Fibroblast of peridontal ligament (primary cell): ENCODE measurements around the gene CNPY1.
A peak's percentile ranks its signal among the peaks of the same experiment; 100 is the strongest.

Source experiments
- DNase-seq: peaks from one replicate; pipeline ENCODE4 v3.0.0-alpha.2; 2010; ENCODE audit errors: extremely low read depth

Gene CNPY1

DNA sequence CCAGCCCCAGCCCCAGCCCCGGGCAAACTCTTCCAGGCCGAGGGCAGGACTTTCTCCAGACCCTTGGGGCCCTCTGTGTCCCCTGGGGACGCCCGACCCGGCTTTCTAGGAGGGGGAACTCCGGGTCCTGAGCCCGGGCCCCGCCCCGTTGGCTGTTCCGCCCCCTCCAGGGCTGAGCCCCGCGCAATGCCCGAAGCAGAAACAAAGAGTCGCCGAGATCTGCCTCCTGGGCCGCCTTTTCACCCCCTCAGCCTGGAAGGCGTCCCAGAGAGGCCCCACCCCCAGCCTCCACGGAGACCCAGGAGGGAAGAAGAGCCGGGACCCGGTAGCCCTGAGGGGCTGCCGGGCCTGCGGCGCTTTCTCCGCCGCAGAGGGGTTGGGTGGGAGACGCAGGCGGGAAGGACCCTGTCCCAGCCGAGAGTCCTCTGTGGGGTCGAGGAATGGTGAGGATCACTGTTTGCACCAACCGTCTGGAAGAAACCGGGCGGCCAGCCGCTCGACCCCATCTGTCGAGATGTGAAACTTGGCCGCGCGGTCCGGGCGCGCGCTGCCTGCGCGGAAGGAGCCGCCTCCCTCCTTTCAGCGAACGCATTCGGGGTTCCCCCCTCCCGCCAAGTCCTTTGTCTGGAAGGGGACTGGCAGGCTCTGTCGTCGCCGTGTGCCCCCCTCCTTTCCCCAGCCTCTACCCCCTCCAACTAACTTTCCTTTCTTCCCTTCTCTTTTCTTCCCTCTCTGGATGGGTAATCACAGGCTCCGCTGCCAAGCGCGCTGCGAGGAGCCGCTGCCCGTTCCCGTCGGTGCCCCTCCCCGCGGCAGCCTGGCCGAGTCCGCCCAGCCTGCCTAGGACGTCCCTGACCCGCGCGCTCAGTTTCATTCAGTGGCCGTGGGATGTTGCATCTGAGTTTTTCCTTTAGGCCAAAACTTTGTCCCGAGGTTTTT is 78.2 kb downstream of the CNPY1 start:
- DNase-seq: no peak

DNA sequence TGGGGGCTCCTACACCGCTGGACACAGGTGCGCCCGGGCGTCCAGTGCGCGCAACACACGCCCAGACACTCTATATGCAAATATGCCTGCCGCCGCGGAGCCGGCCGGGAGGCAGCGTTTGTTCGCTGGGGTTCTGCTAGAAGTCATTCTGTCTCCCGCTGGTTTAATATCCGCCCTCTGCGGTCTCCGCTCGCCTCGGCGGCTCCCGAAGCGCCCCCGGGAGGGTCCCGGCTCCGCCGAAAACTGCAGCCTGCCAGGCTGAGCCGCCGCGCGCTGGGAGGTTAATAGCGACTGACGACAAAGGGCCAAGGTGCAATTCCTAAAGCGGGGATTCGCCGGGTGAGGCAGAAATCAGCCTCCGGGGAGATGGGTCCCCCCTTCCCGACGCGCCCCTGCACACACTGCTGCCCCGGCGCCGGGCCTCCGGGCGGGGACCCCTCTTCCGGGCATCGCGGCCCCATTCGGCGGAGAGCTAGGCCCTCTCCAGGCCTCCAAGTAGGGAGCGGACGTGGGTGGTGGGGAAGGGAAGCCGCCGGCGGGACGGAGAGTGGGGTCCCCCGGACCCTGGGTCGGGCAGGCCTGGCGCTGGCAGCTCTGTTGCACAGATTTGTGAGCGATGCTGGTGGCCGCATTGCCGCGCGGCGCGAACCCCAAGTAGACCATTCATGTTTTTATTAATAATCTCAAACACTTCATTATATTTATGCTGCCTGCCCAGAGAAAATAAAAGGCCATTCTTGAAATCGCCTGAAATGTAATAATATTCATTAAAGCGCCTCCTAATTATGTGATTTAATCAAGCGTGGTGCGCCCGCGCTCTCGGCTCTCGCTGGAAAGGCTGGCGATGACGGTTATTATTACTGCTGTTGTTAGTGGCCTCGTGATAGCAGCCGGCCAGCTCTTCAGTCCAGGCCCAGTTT is 79.3 kb downstream of the CNPY1 start:
- no peak for DNase-seq

DNA sequence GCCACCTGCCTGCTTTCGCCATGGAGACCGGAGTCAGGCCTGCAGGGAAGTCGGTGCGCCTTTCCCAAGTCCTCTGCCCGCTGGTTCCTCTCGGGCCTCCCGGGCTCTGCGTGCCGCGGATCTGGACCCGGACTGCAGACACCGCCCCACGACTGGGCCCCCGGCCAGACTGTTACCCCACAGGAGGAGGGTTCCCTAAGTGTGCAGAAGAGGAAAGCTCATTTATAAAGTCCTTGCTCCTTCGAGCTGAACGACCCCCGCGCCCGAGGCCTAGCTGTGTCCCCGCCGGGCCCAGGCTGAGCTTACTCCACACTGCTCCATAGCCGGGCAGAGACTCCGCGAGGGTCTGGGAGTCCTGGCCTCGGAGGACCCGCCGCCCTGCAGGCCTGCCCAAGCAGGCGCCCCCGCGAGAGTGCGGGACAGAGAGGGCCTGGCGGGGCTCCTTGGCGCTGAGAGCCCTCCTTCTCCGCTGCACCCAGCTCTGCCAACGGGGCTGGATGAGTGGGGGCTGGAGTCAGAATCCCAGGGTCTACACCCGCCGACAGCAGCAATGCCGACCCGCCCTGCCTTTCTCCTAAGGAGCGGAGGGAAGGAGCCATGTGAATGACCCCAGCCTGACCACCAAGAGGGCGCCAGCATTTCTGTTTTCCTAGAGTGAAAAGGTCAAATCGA is 80.1 kb downstream of the CNPY1 start:
- no peak for DNase-seq

DNA sequence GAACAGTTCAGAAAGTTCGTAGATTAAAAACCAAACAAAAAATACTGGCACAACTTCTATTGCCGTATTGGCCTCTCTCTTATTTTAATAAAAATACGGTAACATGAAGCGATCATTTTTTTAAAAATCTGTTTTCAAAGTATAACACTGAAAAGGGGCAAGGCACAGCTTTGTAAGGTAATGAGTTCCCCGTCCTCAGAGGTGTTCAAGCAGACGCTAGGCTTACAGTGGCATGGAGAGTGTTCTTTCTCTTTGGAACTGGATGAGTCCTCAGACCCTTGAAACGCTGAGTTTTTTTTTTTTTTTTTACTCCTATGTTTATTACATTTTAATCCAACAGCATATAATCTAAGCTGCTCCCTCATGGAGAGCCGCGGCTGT is 80.6 kb downstream of the CNPY1 start:
- no peak for DNase-seq

DNA sequence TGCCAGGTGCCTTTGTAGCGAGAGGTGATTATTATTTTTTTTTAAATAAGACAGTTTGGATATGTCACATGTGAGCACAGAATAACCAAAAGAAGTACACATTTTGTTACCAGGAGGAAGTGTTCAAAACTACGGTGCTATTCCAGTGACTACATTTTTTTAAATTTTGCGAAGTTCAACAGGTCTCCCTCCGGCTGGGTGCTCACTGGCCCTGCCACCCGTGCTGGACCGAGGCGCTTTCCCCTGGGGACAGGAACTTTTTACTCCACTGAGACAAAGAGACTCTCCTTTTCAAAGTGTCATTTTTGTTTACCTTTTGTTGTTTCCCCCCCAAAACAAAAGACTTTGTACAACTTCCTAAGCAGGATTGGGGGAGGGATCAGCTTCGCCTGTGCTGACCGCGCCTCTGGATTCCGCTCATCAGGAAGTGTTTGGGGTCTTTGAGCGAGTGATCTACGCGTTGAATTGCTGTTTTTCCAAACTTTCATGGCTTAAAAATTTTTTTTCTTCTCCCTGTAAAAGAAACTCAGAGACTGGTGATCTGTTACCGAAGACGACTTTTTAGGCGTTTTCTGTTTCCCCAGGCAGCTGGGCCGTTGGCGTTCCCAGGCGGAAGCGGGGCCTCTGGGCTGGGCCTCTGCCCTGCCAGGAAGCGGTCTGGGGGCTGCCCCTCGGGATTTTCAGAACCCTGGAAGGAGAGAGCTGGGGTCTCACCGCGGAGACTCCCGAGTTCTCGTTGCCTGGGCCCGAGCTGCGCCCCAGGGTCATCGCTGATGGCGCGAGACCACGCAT is 81.2 kb downstream of the CNPY1 start:
- no peak for DNase-seq

DNA sequence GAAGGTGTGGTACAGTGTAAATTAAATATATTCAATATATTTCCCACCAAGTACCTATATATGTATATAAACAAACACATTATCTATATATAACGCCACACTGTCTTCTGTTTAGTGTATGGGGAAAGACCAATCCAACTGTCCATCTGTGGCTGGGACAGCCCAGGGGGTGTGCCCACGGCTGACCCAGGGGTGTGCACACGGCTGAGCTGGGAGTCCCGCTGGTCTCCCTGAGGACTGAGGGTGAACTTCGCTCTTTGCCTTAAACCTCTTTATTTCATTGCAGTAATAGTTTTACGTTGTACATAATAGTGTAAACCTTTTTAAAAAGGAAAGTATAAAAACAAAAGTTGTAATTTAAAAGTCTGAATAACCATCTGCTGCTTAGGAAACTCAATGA is 82.2 kb downstream of the CNPY1 start:
- no peak for DNase-seq

DNA sequence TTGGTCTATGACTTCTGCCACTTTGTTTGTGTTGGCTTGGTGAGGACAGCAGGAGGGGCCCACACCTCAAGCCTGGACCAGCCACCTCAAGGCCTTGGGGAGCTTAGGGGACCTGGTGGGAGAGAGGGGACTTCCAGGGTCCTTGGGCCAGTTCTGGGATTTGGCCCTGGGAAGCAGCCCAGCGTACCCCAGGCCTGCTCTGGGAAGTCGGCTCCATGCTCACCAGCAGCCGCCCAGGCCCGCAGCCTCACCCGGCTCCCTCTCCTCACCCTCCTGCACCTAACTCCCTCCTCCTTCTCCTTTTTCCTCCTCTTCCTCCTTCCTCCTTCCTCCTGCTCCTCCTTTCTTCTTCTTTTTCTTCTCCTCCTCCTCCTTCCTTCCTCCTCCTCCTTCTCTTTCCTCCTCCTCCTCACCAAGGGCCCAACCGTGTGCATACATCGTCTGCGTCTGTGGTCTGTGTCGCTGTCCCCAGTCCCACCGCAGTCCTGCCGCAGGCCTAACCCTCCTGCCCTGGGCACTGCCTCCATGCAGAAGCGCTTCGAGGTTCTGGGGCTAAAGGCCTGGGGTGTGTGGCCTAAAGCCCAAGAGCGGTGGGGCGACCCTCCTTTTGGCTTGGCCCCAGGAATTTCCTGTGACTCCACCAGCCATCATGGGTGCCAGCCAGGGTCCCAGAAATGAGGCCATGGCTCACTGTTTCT is 83.1 kb downstream of the CNPY1 start:
- no peak for DNase-seq

DNA sequence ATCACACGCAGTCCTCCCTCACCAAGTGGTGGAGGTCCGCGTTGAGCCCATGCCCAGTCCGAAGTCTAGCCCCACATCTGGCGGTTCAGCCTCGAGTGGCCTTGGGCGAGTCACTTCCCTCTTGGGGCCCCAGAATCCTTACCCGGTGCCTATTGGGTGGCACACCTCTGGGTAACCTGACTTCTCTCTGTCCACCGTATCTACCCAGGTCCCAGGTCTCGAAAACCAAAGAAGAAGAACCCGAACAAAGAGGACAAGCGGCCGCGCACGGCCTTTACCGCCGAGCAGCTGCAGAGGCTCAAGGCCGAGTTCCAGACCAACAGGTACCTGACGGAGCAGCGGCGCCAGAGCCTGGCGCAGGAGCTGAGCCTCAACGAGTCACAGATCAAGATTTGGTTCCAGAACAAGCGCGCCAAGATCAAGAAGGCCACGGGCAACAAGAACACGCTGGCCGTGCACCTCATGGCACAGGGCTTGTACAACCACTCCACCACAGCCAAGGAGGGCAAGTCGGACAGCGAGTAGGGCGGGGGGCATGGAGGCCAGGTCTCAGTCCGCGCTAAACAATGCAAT is 84.1 kb downstream of the CNPY1 start:
- DNase-seq: no peak

DNA sequence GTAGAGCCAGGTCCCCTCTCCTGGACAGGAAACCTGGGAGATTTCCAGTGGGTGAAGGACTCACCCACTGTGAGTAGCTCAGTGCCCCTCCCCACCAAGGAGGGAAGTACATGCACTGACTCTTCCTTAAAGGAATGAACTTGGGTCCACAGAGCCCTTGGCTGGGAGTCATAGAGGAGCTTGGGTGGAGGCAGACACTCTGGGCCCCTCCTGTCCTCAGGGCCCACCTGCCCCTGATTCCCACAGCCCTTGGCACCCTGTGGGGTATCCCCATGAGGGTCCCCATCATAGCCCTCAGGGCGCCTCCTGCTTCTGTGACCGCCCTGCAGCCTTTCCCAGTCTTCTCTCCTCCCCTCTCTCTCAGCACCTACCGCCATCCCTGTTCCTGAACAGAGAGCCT is 84.7 kb downstream of the CNPY1 start:
- no peak for DNase-seq

DNA sequence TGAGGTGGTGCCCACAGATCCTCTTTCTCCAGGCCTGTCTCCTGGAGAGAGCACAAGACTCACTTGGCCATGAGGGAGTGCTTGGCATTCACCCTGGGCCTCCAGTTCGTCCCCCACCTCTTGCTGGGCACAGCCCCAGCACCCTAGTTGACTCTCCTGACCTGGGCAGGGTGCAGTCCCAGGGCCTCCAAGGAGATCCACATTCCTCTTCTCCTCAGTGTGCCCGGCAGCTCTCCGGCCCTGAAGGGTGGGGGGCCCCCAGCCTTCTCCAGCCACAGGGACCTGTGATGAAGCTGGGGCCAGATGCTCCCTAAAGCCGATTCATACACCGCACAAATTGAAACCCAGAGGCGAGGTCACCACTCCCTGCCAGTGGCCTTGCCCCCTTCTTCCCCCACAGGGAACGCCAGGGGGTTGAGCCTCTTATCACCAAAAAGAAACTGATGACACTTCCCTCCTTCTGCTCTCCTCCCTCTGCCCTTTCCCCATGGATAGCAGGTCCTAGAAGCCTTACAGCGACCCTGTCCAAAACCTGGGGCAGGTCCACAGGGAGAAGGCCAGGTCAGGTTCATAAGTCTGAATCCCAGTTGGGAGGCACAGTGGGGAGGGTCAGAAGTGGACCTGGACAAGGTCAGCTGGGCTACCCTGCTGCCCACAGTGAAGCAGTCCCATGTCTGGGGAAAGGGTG is 85.3 kb downstream of the CNPY1 start:
- DNase-seq: no peak

DNA sequence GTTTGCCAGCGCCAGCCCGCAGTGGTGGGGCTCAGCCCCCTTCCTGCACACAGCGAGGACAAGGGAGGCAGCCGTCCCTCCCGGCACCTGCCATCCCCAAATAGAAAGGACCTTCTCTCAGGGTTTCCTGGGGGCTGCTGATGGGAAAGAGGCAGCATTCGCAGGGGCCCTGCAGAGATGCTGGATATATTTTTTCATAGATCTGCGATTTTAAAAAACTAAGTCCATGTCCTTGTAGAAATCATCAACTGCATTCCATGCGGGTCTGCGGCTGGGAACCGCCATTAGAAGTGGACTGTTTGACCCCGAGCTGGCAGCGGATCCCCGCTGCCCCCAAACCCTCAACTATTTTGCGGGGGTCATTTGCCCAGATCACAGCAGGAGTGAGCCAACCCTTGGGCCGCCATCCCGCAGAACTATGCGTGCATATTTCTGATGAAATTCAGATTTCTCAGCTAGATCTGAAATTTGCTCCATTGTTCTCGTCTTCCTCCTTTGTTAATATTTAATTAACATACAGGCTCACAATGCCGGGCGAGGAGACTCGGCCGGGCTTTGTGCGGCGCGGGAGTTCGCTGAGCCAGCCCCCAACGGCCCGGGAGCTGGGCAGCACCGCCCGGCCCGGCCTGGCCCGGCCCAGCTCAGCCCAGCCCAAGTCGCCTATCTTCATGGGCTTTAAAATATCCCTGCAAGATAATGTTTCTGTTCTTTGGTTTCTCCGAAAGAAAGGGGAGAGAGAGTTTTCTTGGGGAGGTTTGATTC is 86.5 kb downstream of the CNPY1 start:
- DNase-seq: no peak

DNA sequence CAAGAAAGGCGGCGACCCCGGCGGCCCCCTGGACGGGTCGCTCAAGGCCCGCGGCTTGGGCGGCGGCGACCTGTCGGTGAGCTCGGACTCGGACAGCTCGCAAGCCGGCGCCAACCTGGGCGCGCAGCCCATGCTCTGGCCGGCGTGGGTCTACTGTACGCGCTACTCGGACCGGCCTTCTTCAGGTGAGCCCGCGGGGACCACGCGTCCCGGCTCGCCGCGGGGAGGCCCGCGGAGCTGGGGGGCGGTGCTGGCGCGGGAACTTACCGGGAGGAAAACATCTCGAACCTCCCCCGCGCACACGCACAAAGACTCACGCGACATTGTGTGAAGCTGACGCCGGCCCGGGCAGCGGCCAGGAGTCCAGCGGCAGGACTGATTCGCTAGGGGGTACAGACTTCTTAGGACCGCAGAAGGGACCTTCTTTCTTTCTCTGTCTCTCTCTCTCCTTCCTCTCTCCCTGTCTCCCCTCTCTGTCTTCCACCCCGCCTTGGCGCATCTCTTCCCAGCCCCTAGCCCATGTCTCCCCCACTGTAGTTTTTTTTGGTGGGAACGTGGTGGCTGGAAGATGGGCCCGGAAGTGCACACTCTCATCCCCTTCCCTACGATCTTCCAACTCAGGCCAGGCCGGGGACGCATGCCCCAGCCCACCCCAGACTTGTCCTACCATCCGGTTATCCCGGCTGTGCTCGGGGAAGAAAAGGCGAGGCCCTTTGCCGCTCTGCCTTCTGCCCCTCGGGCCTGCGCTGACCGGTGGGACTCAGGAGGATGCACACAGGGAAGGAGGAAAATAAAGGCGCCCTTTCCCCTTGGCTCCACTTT is 87.3 kb downstream of the CNPY1 start:
- no peak for DNase-seq

DNA sequence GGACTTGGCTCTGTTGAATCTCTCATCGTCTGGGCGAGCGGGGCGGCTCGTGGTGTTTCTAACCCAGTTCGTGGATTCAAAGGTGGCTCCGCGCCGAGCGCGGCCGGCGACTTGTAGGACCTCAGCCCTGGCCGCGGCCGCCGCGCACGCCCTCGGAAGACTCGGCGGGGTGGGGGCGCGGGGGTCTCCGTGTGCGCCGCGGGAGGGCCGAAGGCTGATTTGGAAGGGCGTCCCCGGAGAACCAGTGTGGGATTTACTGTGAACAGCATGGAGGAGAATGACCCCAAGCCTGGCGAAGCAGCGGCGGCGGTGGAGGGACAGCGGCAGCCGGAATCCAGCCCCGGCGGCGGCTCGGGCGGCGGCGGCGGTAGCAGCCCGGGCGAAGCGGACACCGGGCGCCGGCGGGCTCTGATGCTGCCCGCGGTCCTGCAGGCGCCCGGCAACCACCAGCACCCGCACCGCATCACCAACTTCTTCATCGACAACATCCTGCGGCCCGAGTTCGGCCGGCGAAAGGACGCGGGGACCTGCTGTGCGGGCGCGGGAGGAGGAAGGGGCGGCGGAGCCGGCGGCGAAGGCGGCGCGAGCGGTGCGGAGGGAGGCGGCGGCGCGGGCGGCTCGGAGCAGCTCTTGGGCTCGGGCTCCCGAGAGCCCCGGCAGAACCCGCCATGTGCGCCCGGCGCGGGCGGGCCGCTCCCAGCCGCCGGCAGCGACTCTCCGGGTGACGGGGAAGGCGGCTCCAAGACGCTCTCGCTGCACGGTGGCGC is 88.1 kb downstream of the CNPY1 start, which contains the start of gene EN2:
Gene EN2, plus strand, starts transcription at position 19 of the 767 bp plus-strand sequence. Its CDS starts 249 bp downstream, at position 268.
- no peak for DNase-seq

DNA sequence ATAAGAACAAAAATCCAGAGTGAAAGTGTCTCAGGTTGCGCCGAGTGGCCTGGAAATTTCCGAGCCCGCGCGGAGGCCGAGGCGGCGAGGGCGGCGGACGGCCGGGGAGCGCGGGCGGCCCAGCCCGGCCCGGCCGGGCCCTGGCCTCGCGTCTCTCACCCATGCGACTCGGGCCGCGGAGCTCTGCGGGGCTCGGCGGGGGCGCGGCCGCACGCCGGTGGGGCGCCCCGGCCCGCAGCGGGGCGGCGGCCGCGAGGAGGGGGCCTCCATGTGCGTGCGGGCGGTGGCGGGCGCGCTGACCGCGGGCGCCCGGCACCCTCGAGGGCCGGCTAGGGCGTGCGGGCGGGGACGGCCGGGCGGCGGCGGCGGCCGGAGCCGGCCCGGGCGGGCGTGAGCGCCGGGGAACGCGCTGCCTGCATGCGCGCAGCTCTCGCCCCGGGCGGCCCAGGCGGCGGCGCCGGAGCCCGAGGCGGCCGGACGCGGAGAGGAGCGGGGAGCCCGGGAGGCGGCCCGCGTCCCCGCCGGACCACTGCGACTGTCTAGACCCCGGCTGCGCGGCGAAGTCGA is 88.7 kb downstream of the CNPY1 start:
- DNase-seq: no peak

DNA sequence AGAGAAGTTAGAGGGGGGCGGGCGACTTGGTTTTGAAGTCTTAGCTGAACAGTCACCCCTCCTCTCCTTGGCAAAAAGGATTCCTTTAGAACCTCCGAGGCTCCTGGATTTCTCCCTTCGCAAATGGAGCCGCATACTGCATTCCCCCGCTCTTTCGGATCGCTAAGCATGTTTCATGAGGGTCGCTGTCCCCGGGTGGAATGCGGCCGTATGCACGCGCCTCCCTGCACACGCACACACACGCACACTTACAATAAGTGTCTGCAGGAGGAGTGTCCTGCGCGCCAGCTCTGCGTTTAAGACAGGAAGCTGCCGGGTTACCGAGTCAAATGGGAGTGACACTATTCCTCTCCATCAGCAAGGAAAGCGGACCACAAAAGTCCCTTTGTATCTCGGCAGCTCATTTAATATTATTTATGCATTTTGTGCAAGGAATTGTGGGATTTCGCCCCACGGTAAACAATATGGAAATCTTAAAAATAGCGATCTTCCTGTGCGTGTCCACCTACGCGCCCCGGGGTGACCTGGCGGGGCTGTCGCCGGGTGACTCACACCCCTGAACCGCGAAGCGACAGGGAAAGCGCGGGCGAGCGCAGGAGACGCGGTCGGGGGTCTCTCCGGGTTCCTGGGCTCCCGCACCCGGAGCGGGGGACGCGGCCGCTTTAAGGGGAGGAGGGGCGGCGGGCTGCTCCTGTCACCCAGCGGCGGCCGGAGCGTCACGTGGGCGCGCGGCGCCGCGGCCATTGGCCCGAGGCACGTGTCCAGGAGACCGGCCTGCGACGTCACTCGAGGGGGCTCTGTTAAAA is 89.4 kb downstream of the CNPY1 start:
- DNase-seq: peak; percentile 13
